T-cell (primary cell): Measurements from ENCODE around the gene TNNI3K. TPM values are rescaled to one million over a fixed set of nuclear protein-coding genes. Genes with fewer than 3 reads are reported as not detected.

Experiments
- ATAC-seq, 4 experiments: fragments of 200-7000 bp in 3 of 4; fragments of 150-1000 bp in 1 of 4; cut with Tn5 transposase; replicated peaks in 1 of 4; 1 replicate in 3 of 4; 2 replicates in 1 of 4; pipeline ENCODE4 v1.10.0; 2021; ENCODE audit warnings: moderate library complexity in 3 of 4, mild to moderate bottlenecking in 2 of 4, moderate number of reproducible peaks in 1 of 4
- CTCF ChIA-PET, 2 donors: fragments of 300-600 bp; sonication (Branson Sonifier 250); formaldehyde crosslinking; loops; one replicate each; lab custom pipeline; 2022; ENCODE audit warnings: antibody characterized with exemption in 2 of 2; lab: Charles Lee
- POLR2A ChIA-PET, 2 donors: fragments of 300-600 bp; sonication (Branson Sonifier 250); formaldehyde crosslinking; loops; one replicate each; lab custom pipeline; 2022; ENCODE audit warnings: antibody characterized with exemption in 2 of 2; lab: Charles Lee
- DNase-seq, 35 experiments: peaks; one replicate each; pipeline versions ENCODE4 v3.0.0 to v3.0.0-alpha.2; 2013 to 2023
- H3K27ac ChIP-seq: one replicate; pipeline ENCODE4 v1.5.1; 2013; ENCODE audit warnings: low read length
- H3K27me3 ChIP-seq, 2 experiments: replicated peaks in 1 of 2; 1 replicate in 1 of 2; 2 replicates in 1 of 2; pipeline versions ENCODE4 v1.6.1 to v1.7.0; 2013; ENCODE audit warnings: low read length in 1 of 2, mixed read lengths in 1 of 2; ENCODE audit not compliant: control insufficient read depth in 2 of 2, insufficient read depth in 2 of 2; ENCODE audit errors: extremely low read depth in 1 of 2
- H3K36me3 ChIP-seq, 2 donors: 1 replicate in 1 of 2; 2 replicates in 1 of 2; pipeline versions ENCODE4 v1.6.1 to v1.7.0; 2013; ENCODE audit warnings: low read length in 1 of 2; ENCODE audit not compliant: control insufficient read depth in 2 of 2, insufficient read depth in 1 of 2; ENCODE audit errors: extremely low read depth in 1 of 2
- H3K4me1 ChIP-seq, 2 experiments: 1 replicate in 1 of 2; 2 replicates in 1 of 2; pipeline versions ENCODE4 v1.6.1 to v1.7.0; 2013; ENCODE audit warnings: low read length in 2 of 2, mixed read lengths in 1 of 2; ENCODE audit not compliant: insufficient read depth in 2 of 2, control insufficient read depth in 1 of 2; ENCODE audit errors: extremely low read depth in 1 of 2
- H3K4me3 ChIP-seq, 2 donors: 1 replicate in 1 of 2; 2 replicates in 1 of 2; pipeline versions ENCODE4 v1.5.1 to v1.7.0; 2013; ENCODE audit warnings: mild to moderate bottlenecking in 2 of 2, low read length in 1 of 2, moderate library complexity in 1 of 2; ENCODE audit not compliant: control insufficient read depth in 1 of 2; ENCODE audit errors: extremely low read depth in 1 of 2
- H3K9me3 ChIP-seq: 2 replicates; pipeline ENCODE4 v1.7.0; 2013
- H3K27ac Mint-ChIP-seq, 2 donors: one replicate each; pipeline ENCODE4 v1.8.0; 2020 to 2021; ENCODE audit warnings: mild to moderate bottlenecking in 2 of 2, mixed read lengths in 2 of 2
- H3K27me3 Mint-ChIP-seq, 2 donors: one replicate each; pipeline ENCODE4 v1.8.0; 2021 to 2022; ENCODE audit warnings: mixed read lengths in 2 of 2
- H3K36me3 Mint-ChIP-seq: one replicate; pipeline ENCODE4 v1.8.0; 2021; ENCODE audit warnings: mixed read lengths
- H3K4me1 Mint-ChIP-seq, 3 donors: one replicate each; pipeline ENCODE4 v1.8.0; 2020 to 2022; ENCODE audit warnings: mixed read lengths in 3 of 3, mild to moderate bottlenecking in 1 of 3
- H3K4me3 Mint-ChIP-seq, 3 donors: one replicate each; pipeline ENCODE4 v1.8.0; 2020 to 2022; ENCODE audit warnings: mild to moderate bottlenecking in 3 of 3, mixed read lengths in 3 of 3, moderate library complexity in 3 of 3
- H3K9me3 Mint-ChIP-seq, 3 donors: one replicate each; pipeline ENCODE4 v1.8.0; 2020 to 2022; ENCODE audit warnings: mixed read lengths in 3 of 3
- WGBS: methylation state at CpG from one replicate; pipeline ENCODE4 v1.1.5; 2013; ENCODE audit warnings: missing lambda C conversion rate; ENCODE audit not compliant: insufficient coverage; 5-methylcytosine and 5-hydroxymethylcytosine counted together
- total RNA-seq, 35 experiments: library from RNA in 6 of 35; stranded (reverse) in 6 of 35; fragments of 120-200 nt in 1 of 35; gene quantifications; one replicate each; pipeline versions ENCODE4 v1.2.1 to v1.2.4 and lab custom pipeline; 2013 to 2026

Gene TNNI3K
- total RNA-seq, 5 donors from 2014 or later (not counting 1 experiment from before 2014, with no cell fraction given) = 0.89 to 1.2 TPM; not detected in 3

DNA sequence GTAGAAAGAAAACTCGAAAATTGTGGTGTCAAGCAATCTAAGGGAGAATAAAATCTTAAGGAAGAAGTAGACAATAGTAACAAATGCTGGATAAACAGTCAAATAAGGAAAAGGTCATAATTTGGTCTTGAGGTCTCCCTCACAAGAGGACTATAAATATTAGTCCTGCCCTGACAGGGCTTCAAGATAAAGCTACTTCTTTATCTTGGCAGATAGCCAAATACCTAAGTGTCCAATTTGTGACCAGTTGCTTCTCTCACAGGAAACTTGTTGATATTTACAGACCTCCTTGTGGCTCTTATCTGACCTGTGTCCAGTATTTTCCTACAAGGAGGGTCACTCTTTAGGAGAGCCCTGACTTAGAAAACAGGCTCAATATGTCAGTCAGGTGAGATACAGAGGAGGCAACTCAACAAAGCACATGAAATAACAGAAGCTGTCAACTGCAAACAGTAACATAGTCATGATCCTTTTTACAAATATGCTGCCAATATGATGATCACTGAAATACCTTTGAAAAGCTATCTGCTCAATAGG, 88.8 kb downstream of the TNNI3K start:
- Mint-ChIP-seq H3K9me3 (no peaks in the 10 kb centered on the region), H3K27me3 (peaks cover 0 to 2% of the 10 kb centered on the region in 2 donors), H3K4me3 (no peak overlapping the region), H3K27ac (no peak overlapping the region), H3K4me1 (no peaks in the 10 kb centered on the region), H3K36me3 (no peaks in the 10 kb centered on the region)
- H3K9me3 ChIP-seq = no peaks in the 10 kb centered on the region
- H3K4me3 ChIP-seq = no peak overlapping the region
- ATAC-seq (no peak), DNase-seq (no peak)
- H3K27me3 ChIP-seq = no peaks in the 10 kb centered on the region
- H3K36me3 ChIP-seq = no peaks in the 10 kb centered on the region
- ChIA-PET POLR2A (no interaction called here), CTCF (no interaction called here)
- WGBS = 57% methylated on average over 1 of the region's 1 CpG
- H3K4me1 ChIP-seq = no peaks in the 10 kb centered on the region
- H3K27ac ChIP-seq = no peak overlapping the region

DNA sequence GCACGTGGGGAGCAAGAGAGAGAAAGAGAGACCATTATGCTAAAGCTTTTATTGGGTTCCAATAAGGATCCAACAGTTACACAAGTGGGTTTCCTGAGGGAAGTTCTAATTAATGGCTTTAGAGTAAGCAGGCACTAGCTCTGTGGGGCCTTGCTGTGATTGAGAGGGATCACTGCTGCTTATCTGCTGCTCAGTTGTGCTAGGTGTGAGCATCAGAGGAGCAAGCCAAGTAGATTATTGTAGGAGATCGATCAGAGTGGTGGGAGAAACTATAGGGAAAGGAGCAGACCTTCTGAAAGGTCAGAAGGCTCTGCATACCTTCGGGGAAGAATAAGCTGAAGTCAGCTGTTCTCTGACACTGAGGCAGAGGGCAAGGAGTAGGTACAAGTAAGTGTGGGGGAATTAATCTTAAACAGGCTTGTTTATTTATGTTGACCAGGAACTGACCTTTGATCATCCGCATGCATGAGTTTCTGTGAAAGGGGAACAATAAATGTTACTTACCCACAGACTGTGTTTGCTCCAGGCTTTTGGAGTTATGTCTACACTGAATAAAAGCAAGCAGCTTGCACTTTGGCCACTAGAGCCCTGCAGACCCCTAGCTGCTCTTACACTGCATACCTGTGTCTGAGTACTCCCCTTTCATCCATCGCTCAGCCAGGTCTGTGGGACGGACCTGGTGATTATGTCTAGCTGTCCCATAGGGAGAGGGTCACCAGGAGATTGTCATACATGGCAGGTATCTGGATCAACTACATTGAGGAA, 89.7 kb downstream of the TNNI3K start:
- Mint-ChIP-seq H3K36me3 (no peaks in the 10 kb centered on the region), H3K4me1 (no peaks in the 10 kb centered on the region), H3K27me3 (peaks cover 0 to 2% of the 10 kb centered on the region in 2 donors), H3K9me3 (no peaks in the 10 kb centered on the region), H3K27ac (no peak overlapping the region), H3K4me3 (no peak overlapping the region)
- DNase-seq (no peak), ATAC-seq (no peak)
- Histone ChIP-seq H3K4me1 (no peaks in the 10 kb centered on the region), H3K27me3 (no peaks in the 10 kb centered on the region), H3K27ac (no peak overlapping the region), H3K36me3 (no peaks in the 10 kb centered on the region), H3K9me3 (no peaks in the 10 kb centered on the region), H3K4me3 (no peak overlapping the region)
- CTCF ChIA-PET = interaction anchor here in 1 of 2 donors (0.6 kb wide), 1 partner anchor 180 kb away, joined by 7 read pairs; no protein-coding TSS in a partner anchor
- POLR2A ChIA-PET = no interaction called here
- 42% methylated on average over 3 of the region's 6 CpGs for WGBS

DNA sequence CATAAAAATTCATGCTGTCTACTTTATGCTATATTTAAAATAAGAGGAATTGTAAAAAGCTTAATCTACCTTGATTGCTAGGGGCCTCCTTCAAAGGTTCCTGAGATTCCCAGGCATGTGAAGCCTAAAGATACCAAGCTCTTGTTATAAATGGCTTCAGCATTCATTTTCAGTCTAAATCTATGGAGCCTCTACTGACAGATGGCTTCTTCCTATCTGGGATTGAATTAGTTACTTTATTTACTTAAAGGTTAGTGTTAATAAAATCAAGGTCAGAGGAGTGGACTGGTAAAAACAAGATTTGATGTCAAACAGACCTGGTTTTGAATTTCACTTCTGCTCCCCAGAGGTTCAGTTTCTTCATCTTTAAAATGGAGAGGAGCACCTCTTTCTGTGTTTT, 93.7 kb downstream of the TNNI3K start:
- Mint-ChIP-seq H3K4me1 (no peaks in the 10 kb centered on the region), H3K9me3 (no peaks in the 10 kb centered on the region), H3K27ac (no peak overlapping the region), H3K36me3 (no peaks in the 10 kb centered on the region), H3K4me3 (no peak overlapping the region), H3K27me3 (no peaks in the 10 kb centered on the region)
- Histone ChIP-seq H3K4me1 (no peaks in the 10 kb centered on the region), H3K9me3 (no peaks in the 10 kb centered on the region), H3K36me3 (no peaks in the 10 kb centered on the region), H3K27ac (no peak overlapping the region), H3K4me3 (no peak overlapping the region), H3K27me3 (no peaks in the 10 kb centered on the region)
- POLR2A ChIA-PET = no interaction called here
- ATAC-seq = no peak
- CTCF ChIA-PET = no interaction called here
- no peak for DNase-seq

DNA sequence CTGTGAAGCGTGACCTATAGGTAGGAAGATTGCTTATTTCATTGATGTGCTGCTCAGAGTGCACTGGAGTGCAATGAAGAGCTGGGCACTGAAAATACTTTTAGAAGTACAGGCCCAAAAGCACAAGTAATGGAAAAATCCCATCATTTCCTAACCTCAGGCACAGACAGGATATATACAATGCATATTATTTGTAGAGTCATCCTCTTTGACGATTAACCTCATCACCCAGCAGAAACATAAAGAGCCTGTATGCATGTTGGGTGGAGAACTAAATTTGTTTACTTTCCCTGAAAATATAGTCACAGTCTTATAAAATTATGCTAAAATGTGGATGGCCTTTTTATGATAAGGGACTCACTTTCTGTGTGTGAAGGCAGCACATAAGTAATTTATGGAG, 98.1 kb downstream of the TNNI3K start:
- Histone ChIP-seq H3K4me1 (no peaks in the 10 kb centered on the region), H3K36me3 (no peaks in the 10 kb centered on the region), H3K9me3 (no peaks in the 10 kb centered on the region), H3K4me3 (no peak overlapping the region), H3K27ac (no peak overlapping the region), H3K27me3 (no peaks in the 10 kb centered on the region)
- no peaks in the 10 kb centered on the region for H3K27me3 Mint-ChIP-seq
- H3K4me1 Mint-ChIP-seq = no peaks in the 10 kb centered on the region
- no peaks in the 10 kb centered on the region for H3K9me3 Mint-ChIP-seq
- DNase-seq = no peak
- POLR2A ChIA-PET = no interaction called here
- no CpG with 5 or more reads among the region's 2 CpGs for WGBS
- CTCF ChIA-PET = no interaction called here
- no peaks in the 10 kb centered on the region for H3K36me3 Mint-ChIP-seq
- ATAC-seq = no peak
- H3K4me3 Mint-ChIP-seq = no peak overlapping the region
- no peak overlapping the region for H3K27ac Mint-ChIP-seq

DNA sequence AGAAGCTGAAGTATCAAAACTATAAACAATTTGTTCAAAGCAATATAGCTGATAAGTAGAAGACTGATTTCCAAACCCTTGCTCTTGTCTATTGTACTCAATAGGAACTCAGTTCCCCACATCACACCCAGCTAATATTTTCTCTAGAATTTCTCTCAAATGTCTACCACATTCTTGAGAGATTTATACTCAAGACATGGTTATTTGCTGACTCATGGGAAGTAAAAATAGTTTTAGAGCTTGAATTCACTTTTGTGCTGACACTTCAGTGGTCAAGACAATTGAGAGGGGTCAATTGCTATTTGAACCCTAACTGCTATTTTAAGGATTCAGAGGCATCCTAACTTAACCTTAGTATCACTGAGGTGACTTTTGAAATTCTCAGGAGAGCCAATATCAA, 99.0 kb downstream of the TNNI3K start:
- Mint-ChIP-seq H3K4me1 (no peaks in the 10 kb centered on the region), H3K4me3 (no peak overlapping the region), H3K36me3 (no peaks in the 10 kb centered on the region), H3K27ac (no peak overlapping the region), H3K27me3 (no peaks in the 10 kb centered on the region), H3K9me3 (no peaks in the 10 kb centered on the region)
- no peak overlapping the region for H3K27ac ChIP-seq
- no peaks in the 10 kb centered on the region for H3K27me3 ChIP-seq
- ChIA-PET CTCF (no interaction called here), POLR2A (no interaction called here)
- H3K36me3 ChIP-seq = no peaks in the 10 kb centered on the region
- no peaks in the 10 kb centered on the region for H3K9me3 ChIP-seq
- ATAC-seq (no peak), DNase-seq (no peak)
- H3K4me1 ChIP-seq = no peaks in the 10 kb centered on the region
- H3K4me3 ChIP-seq = no peak overlapping the region

DNA sequence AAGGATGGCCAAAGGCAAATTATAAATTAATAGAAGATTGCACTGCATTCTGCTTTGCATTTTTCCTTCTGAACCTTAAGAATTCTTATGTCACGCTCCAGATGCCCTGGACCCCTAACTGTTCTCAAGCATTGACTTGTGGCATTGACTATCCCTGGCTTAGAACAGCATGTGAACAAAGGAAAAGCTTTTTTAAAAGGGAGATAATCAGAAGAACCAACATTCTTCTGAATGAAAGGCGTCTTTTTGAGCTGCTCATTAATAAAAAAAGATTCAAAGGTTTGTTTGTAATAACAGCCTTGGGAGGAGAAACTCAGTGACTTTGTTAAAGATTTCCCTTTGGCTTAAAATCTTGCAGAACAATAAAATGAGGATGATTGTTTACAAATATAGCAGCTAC, 105.5 kb downstream of the TNNI3K start:
- ChIA-PET POLR2A (no interaction called here), CTCF (no interaction called here)
- H3K36me3 Mint-ChIP-seq = no peaks in the 10 kb centered on the region
- Histone ChIP-seq H3K4me1 (no peaks in the 10 kb centered on the region), H3K4me3 (no peak overlapping the region), H3K36me3 (no peaks in the 10 kb centered on the region), H3K9me3 (no peaks in the 10 kb centered on the region), H3K27ac (no peak overlapping the region), H3K27me3 (no peaks in the 10 kb centered on the region)
- no CpG with 5 or more reads among the region's 2 CpGs for WGBS
- H3K4me3 Mint-ChIP-seq = no peak overlapping the region
- DNase-seq (no peak), ATAC-seq (no peak)
- H3K27me3 Mint-ChIP-seq = no peaks in the 10 kb centered on the region
- H3K27ac Mint-ChIP-seq = no peak overlapping the region
- no peaks in the 10 kb centered on the region for H3K9me3 Mint-ChIP-seq
- H3K4me1 Mint-ChIP-seq = no peaks in the 10 kb centered on the region
